Right lobe of liver (tissue), 6 donors: ENCODE results near the gene ATP1A2. TPM values are rescaled to one million over a fixed set of nuclear protein-coding genes. Genes with fewer than 3 reads are reported as not detected.

ENCODE experiments used
- ATAC-seq, 4 donors: fragments of 200-7000 bp; cut with Tn5 transposase; one replicate each; pipeline ENCODE4 v1.9.1; 2020; ENCODE audit warnings: mild to moderate bottlenecking in 4 of 4, moderate library complexity in 4 of 4
- DNase-seq, 3 donors: peaks; one replicate each; pipeline ENCODE4 v3.0.0-alpha.2; 2020
- H3K27ac ChIP-seq, 3 donors: fragments of 200-600 bp; one replicate each; pipeline ENCODE4 v1.8.0; 2022
- H3K27me3 ChIP-seq, 2 donors: fragments of 200-600 bp; one replicate each; pipeline ENCODE4 v1.8.0; 2022
- H3K36me3 ChIP-seq, 4 donors: fragments of 200-600 bp; sonication (generic) in 1 of 4; one replicate each; pipeline versions ENCODE4 v1.5.1 to v1.8.0; 2017 to 2022; ENCODE audit warnings: control low read depth in 1 of 4
- H3K4me1 ChIP-seq, 4 donors: fragments of 200-600 bp; sonication (generic) in 1 of 4; one replicate each; pipeline versions ENCODE4 v1.5.1 to v1.8.0; 2017 to 2022; ENCODE audit warnings: control low read depth in 1 of 4
- H3K4me3 ChIP-seq, 3 donors: fragments of 200-600 bp; one replicate each; pipeline ENCODE4 v1.8.0; 2022
- H3K9me3 ChIP-seq, 4 donors: fragments of 200-600 bp; sonication (generic) in 1 of 4; one replicate each; pipeline versions ENCODE4 v1.5.1 to v1.8.0; 2017 to 2022; ENCODE audit warnings: control low read depth in 1 of 4
- CTCF ChIP-seq, 4 donors: fragments of 200-600 bp in 3 of 4; fragments of 450-650 bp in 1 of 4; IDR thresholded peaks; one replicate each; pipeline versions ENCODE4 v1.5.1 to v1.8.0; 2016 to 2022; ENCODE audit warnings: antibody characterized with exemption in 4 of 4, mild to moderate bottlenecking in 2 of 4
- POLR2A ChIP-seq: fragments of 450-650 bp; IDR thresholded peaks from one replicate; pipeline ENCODE4 v1.6.1; 2017; ENCODE audit warnings: antibody characterized with exemption, mild to moderate bottlenecking
- WGBS: methylation state at CpG from one replicate; pipeline ENCODE4 v1.1.6; 2018; ENCODE audit warnings: low coverage, low lambda C conversion rate; ENCODE audit not compliant: insufficient coverage; ENCODE audit errors: missing lambda C conversion rate; 5-methylcytosine and 5-hydroxymethylcytosine counted together
- intact Hi-C, 2 donors: fragments of 100-400 bp; cut with DNase I; formaldehyde crosslinking; loops; one replicate each; pipeline versions ENCODE4 v1.11.2 to v1.14.1; 2022
- total RNA-seq, 6 experiments: library from RNA; depleted of rRNA in 2 of 6; stranded (reverse); fragments of >200 nt in 2 of 6; fragmentation: NEBNext Ultra II Directional in 3 of 6; extraction: Animal tissue kit (Norgen Biotek cat#: 25700) in 3 of 6; gene quantifications; one replicate each; pipeline versions ENCODE4 v1.1.0 to v1.2.4, GENCODE V29; 2016 to 2023
- donor health status: DM: no; HTN: yes; CAD: no.
- donor health status: DM: no; HTN: no; CAD: no.
- donor health status: DM: no; HTN: no; CAD: no.
- donor health status: DM: no; HTN: yes; CAD: no.
- donor health status: DM: no; HTN: yes; CAD: no.

ATP1A2 gene
- total RNA-seq, 6 experiments from 2014 or later = 0.22 to 1.7 (median 0.36) TPM

DNA sequence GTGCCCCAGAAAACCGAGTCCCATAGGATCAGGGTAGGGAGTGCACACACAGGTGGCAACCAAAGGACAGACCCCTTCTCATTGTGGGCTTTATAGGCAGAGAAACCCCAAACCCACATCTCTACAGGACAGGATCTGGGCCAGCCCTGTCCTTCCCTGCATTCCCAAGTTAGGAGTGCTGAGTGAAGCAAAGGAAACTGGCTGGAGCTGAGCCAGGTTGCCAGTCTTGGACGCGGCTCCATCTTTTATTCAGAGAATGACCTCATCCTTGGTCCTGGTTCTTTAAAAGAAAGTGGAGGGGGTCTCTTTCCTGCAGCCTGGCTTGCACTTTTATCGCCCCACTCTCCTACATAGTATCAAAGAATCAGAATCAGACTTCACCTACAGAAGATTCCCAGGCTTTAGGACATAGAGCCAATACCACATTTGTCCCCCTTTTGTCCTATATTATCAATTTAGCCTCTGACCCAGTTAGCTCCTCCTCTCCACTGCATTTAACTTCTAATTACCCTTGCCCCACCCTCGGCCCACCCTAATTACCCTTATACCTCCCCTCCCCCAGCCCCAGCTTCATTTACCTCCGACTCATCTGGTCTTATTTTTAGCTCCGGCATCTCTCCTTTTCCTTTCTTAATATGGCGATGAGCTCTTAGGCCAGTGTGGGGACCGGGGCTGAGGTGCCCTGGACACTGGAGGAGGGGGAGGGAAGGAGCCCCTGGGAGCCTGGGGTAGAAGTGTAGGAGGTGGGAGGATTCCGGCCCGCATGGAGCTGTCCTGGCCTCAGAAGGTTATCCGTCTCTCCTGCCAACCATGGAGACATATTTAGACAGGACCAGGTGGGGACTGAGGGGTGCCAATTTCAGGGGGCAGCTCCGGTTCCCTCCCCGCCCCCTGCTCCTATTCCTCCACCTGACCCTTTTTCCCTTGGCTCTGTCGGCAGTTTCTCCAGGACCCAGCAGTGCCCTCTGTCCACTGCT, 74.4 kb downstream of the ATP1A2 start, which contains the start of gene CASQ1:
Gene CASQ1, plus strand, starts transcription at position 927 of the 977 bp plus-strand sequence. CDS start 177 bp downstream, outside the sequence.
- no peak within 1 kb of the TSS for H3K4me3 ChIP-seq
- no peak for ATAC-seq
- peaks cover 0 to 5% (median 0%) of the 10 kb centered on the region in 4 donors for H3K4me1 ChIP-seq
- H3K9me3 ChIP-seq = no peaks in the 10 kb centered on the region
- no peak for TF ChIP-seq CTCF (IDR thresholded peaks at IDR 0.05)
- H3K36me3 ChIP-seq = no peaks in the 10 kb centered on the region
- 39% methylated on average over 8 of the region's 15 CpGs for WGBS
- intact Hi-C loops = loop anchor here in 1 of 2 donors (5.0 to 10.0 kb wide), 3 partner anchors 65 to 175 kb away; partner anchors contain the start of gene NHLH1
- no peak for DNase-seq
- H3K27ac ChIP-seq = no peak within 1 kb of the TSS
- no peaks in the 10 kb centered on the region for H3K27me3 ChIP-seq

DNA sequence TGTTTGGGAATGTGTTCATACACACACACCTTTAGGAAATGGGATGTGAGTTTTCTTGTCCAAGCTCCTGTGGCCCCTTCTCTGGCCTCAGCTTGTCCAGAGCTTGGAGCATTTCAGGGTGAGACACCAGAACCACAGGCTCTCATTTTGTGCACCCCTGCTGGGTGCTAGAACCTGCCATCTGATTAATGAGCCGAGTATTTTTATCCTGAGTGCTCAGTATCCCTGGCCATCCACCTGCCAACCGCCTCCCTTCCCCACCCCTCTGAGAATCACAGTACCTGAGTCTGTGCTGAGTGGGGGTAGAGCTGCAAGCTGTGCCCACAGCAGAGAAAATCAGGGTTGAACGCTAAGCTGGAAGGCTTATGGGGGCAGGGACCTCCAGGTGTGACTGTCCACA, 76.2 kb downstream of the ATP1A2 start:
- intact Hi-C loops = loop anchor here in 1 of 2 donors (5.0 to 10.0 kb wide), 3 partner anchors 63 to 173 kb away; partner anchors contain the start of gene NHLH1
- Histone ChIP-seq H3K27me3 (no peaks in the 10 kb centered on the region), H3K4me3 (no peak overlapping the region), H3K27ac (no peak overlapping the region), H3K36me3 (no peaks in the 10 kb centered on the region), H3K9me3 (no peaks in the 10 kb centered on the region), H3K4me1 (peaks cover 0 to 5% (median 0%) of the 10 kb centered on the region in 4 donors)
- TF ChIP-seq CTCF (IDR thresholded peaks at IDR 0.05) = no peak
- no peak for TF ChIP-seq POLR2A
- 66% methylated on average over 3 of the region's 3 CpGs for WGBS
- DNase-seq = no peak
- ATAC-seq = no peak

DNA sequence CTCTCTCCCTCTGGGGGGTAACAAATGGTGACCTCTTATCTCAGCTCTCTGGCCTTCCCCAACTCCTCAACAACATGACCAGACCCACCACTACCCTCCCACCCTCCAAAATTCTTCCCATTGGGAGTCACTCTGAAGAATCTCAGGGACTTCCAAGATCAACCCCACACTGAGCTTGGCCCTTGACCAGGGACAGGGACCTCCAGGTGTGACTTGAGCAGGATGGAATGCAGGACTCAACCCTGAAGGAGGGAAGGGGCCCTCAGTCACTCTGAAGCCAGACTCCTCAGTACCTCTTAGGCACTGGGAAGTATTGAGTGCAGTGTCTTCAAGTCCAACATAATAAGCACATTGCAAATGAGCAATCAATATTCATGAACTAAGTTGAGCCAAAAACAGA, 76.7 kb downstream of the ATP1A2 start:
- ATAC-seq (no peak), DNase-seq (no peak)
- TF ChIP-seq POLR2A = no peak
- no peak for TF ChIP-seq CTCF (IDR thresholded peaks at IDR 0.05)
- Histone ChIP-seq H3K27me3 (no peaks in the 10 kb centered on the region), H3K4me3 (no peak overlapping the region), H3K36me3 (no peaks in the 10 kb centered on the region), H3K9me3 (no peaks in the 10 kb centered on the region), H3K4me1 (peaks cover 0 to 5% (median 0%) of the 10 kb centered on the region in 4 donors), H3K27ac (no peak overlapping the region)
- intact Hi-C loops = loop anchor here in 1 of 2 donors (5.0 to 10.0 kb wide), 3 partner anchors 63 to 173 kb away; partner anchors contain the start of gene NHLH1

Other genes starting within 250 kb of the ATP1A2 start
- gene CFAP45, start 215.6 kb upstream of the ATP1A2 start, total RNA-seq = not detected
- gene TAGLN2, start 190.3 kb upstream of the ATP1A2 start, total RNA-seq = 100 to 1,000 TPM in 3 of 6 experiments, 10 to 100 TPM in 3; 53.2 to 200 (median 117) TPM
- 10 to 100 TPM in 5 of 6 experiments, 1 to 10 TPM in 1; 2.2 to 53.7 (median 16.6) TPM for gene IGSF9, start 170.1 kb upstream of the ATP1A2 start, total RNA-seq
- gene SLAMF9, start 161.5 kb upstream of the ATP1A2 start, total RNA-seq = 1 to 10 TPM in 3 of 6 experiments, under 1 TPM in 1, not detected in 2; 0.68 to 2.2 (median 1.6) TPM
- gene PIGM, start 83.8 kb upstream of the ATP1A2 start, total RNA-seq = 1 to 10 TPM; 3.3 to 4.7 (median 3.9) TPM
- gene KCNJ10, start 45.6 kb upstream of the ATP1A2 start, total RNA-seq = 1 to 10 TPM in 2 of 6 experiments, under 1 TPM in 3, not detected in 1; 0.23 to 3.1 (median 0.31) TPM
- gene KCNJ9, start 34.2 kb upstream of the ATP1A2 start, total RNA-seq = not detected
- gene IGSF8, start 17.1 kb upstream of the ATP1A2 start, total RNA-seq = 10 to 100 TPM; 27.5 to 45.7 (median 29.4) TPM
- not detected for gene ATP1A4, start 35.8 kb downstream of the ATP1A2 start, total RNA-seq
- under 1 TPM in 1 of 6 experiments, not detected in 5; 0.25 TPM for gene CASQ1, start 74.8 kb downstream of the ATP1A2 start, total RNA-seq
- gene PEA15, start 89.6 kb downstream of the ATP1A2 start, total RNA-seq = 10 to 100 TPM; 11.5 to 45.7 (median 18.0) TPM
- gene DCAF8, start 146.8 kb downstream of the ATP1A2 start, total RNA-seq = 100 to 1,000 TPM in 4 of 6 experiments, 10 to 100 TPM in 2; 80.2 to 137 (median 110) TPM
- 10 to 100 TPM; 55.8 to 96.2 (median 84.1) TPM for gene PEX19, start 169.4 kb downstream of the ATP1A2 start, total RNA-seq
- gene COPA, start 227.5 kb downstream of the ATP1A2 start, total RNA-seq = 100 to 1,000 TPM in 4 of 6 experiments, 10 to 100 TPM in 2; 75.5 to 109 (median 103) TPM
- 10 to 100 TPM; 31.1 to 45.7 (median 39.0) TPM for gene NCSTN, start 227.6 kb downstream of the ATP1A2 start, total RNA-seq